ENCODE data around the gene ZBTB25. TPM values are rescaled to one million over a fixed set of nuclear protein-coding genes. Genes with fewer than 3 reads are reported as not detected.

ZBTB25 gene
- polyA plus RNA-seq, 3 donors: 2.6 to 4.0 (median 3.8) TPM

DNA sequence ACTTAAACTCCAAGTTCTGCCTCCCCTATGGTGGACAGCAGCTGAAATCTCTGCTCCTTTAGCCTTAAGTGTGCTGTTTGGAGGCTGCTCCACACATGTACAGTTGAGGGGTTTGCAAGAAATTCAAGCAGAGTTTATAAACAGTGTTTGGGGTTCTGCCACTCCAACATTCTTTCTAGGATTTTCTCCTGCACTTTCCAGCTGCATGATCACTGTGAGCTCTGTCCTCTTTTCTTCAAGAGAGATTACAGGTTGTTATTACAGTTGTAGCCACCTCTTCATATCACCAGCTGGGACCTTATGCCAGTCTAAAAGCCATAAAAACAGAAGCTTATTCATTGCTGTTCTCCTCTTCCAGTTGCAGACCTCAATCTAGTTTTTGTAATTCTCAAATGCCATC lies 8.4 kb downstream of the ZBTB25 start:
- H3K27ac ChIP-seq (ENCODE audit: low read depth, low read length): no peak overlapping the region

DNA sequence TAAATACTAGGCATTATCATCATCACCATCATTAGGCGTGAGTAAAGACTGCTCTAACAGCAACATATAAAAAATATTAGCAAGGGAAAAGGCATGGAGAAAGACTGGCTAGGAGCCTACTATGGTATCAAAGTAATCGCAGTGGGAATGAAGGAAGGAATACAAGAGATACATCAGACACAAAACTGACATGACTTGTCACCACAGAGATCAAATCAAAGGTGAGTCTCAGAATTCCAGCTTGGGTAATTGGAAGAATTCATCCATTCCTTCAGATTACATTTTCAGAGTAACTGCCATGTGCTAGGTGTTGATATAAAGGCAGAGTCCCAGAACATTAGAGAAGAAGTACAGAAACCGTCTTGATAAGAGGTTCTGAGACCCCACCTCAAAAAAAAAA lies 10.2 kb downstream of the ZBTB25 start:
- no peak overlapping the region for H3K27ac ChIP-seq (ENCODE audit: low read depth, low read length)
- 88 to 96% (median 92%) methylated on average over 3 of the region's 3 CpGs for WGBS, 3 donors

DNA sequence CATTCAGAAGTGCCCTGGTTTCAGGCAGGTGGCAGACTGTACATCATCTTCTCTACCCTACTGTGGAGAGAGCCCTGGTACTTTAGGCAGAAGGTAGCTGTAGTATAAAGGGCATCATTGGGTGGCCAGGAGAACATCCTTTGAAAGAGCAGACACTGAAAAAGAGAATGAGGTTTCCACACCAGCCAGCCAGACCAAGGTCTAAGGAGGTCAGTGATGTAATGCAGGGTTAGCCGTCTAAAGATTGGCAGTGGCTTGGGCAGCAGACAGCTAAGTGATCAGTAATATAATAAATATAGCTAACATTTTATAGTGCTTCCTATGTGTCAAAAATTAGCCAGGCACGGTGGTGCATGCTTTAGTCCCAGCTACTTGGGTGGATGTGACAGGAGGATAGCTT lies 12.0 kb downstream of the ZBTB25 start:
- 76 to 88% (median 81%) methylated on average over 2 of the region's 2 CpGs for WGBS, 3 donors
- no peak overlapping the region for H3K27ac ChIP-seq (ENCODE audit: low read depth, low read length)

DNA sequence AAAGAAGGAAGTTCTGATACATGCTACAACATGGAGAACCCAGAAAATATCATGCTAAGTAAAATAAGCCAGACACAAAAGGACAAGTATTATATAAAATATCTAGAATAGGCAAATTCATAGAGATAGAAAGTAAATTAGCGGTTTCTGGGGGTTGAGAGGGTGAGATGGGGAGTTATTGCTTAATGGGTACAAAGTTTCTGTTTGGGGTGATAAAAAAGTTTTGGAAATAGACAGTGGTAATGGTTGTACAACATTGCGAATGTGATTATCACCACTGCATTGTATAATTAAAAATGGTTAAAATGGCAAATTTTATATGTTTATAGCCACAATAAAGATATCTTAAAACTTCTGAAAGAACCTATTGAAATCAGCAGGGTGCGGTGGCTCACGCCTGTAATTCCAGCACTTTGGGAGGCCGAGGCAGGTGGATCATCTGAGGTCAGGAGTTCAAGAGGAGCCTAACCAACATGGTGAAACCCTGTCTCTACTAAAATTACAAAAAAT lies 15.0 kb downstream of the ZBTB25 start:
- H3K27ac ChIP-seq (ENCODE audit: low read depth, low read length): no peak overlapping the region
- 80 to 100% (median 90%) methylated on average over 5 of the region's 5 CpGs for WGBS, 3 donors

DNA sequence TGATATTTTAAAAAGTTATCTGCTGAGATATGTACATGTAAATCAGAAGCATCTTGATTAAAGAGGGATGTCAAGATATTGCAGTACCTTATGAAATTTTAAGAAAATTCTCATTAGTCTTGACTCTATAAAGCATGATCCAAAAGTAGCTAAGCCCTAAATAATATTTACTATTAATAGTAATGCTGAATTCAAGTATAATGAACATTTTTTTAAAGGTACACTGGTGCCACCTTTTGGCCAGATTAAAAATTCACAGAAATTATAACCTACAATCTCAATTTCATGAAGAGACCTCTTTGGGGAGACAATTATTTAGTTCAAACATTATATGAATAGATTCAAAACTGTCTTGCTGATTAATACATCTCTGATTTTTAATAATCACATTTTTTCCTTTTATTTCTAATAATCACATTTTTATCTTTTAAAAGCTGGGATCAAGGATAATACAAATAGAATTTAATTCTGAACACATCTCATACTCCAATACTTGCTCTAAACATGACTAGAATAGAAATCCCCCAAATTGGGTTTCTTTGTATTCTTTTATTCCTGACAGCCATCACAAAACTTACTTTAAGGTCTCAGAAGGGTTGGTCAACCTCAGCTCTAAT lies 24.9 kb downstream of the ZBTB25 start:
- H3K27ac ChIP-seq (ENCODE audit: low read depth, low read length): no peak overlapping the region

DNA sequence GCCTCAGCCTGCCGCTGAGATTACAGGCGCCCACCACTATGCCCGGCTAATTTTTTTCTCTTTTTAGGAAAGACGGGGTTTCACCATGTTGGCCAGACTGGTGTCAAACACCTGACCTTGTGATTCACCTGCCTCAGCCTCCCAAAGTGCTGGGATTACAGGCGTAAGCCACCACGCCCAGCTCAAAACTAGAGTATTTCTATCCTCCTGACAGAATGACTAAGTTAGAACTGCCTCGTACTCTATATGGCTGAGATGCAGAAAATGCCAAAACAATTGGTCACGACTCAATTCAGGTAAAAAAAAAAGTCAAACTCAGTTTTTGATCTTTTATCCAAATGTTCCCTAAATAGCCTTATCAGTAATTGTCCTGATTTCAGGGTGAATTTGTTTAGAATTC lies 27.2 kb downstream of the ZBTB25 start:
- WGBS, 3 donors: 89 to 95% (median 93%) methylated on average over 7 to 8 of the region's 8 CpGs
- no peak overlapping the region for H3K27ac ChIP-seq (ENCODE audit: low read depth, low read length)

DNA sequence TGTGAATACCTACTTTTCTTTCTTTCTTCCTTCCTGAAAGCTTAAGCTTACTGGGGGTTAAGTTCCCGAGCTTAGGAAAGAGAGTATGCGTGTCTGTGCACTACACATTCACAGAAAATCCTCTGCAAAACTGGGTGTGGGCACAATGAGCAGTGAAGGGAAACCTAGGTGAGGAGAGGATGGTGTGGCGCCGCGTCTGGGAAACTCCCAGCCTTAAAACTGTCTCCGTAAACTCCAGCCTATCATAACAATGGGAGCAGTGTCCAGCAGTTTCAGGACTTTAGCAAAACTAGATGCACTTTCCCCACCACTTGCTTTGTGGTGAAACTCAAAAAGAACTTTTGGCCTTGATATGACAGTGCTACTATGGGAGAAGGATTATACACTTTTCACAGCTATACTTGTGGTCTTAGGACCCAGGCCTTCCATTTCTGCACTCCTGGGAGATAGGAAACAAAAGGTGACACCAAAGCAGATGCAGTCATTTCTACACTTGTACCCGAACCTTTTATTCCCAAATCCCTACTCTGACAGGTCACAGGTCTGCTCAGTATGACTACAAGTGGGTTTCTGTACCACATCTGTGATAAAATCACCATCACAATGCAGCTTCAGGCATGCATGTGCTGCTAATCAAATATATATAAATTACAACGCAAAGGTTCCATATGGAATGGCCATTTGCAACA lies 27.9 kb downstream of the ZBTB25 start:
- WGBS, 3 donors: 92 to 94% (median 93%) methylated on average over 8 of the region's 8 CpGs

DNA sequence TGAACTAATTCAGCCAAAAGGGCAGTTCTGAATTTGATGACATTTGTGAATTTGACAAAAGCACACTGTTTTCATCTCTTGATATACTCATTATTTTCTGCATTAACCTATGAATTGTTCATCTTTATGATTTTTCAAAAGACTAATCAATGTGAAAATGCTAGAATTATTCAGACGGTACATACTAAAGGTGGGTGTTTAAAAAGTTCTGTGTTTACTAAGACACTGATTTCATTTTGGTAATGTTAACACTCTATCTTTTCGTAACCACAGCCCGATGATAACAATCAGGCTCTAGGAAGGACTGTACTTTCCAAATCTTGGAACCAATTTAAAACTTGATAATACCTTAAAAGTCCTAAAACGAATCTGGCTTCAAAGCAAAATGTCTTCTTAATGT lies 28.9 kb downstream of the ZBTB25 start:
- WGBS, 3 donors: 65 to 90% (median 80%) methylated on average over 4 of the region's 4 CpGs
- no peak overlapping the region for H3K27ac ChIP-seq (ENCODE audit: low read depth, low read length)

More for the DNA sequence above, 27.9 kb downstream of the ZBTB25 start:
- H3K27ac ChIP-seq (ENCODE audit: low read depth, low read length): no peak overlapping the region

DNA sequence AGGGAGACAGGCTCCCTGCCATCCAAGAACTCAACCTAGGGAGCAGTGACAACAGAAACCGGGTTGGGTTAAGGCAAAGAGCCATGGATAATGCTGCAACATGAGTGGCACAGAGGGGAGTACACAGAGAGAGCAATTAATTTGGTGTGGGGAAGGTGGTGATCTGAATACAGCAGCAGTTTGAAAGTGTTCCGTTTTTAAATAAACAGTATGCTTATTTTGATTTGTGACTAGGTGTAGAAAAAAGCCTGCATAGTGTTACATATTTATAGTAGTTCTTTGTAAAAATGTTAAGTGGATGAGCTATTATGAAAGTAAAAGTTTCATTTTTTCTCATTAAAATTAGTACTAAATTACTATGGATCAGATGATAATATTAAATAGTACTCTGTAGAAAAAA lies 29.6 kb downstream of the ZBTB25 start:
- 74 to 83% (median 75%) methylated on average over 2 of the region's 2 CpGs for WGBS, 3 donors

DNA sequence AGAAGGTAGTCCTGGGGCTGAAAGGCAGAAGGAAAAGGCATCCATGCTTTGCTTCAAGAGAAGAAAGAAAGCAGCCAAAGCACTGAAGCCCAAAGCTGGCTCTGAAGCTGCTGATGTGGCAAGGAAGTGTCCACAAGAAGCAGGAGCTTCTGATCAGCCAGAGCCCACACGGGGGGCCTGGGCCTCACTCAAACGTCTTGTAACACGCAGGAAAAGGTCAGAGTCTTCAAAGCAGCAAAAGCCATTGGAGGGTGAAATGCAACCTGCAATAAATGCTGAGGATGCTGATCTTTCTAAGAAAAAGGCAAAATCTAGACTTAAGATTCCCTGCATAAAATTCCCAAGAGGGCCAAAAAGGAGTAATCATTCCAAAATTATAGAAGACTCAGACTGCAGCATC lies 35.2 kb downstream of the ZBTB25 start:
- WGBS, 3 donors: 72 to 88% (median 74%) methylated on average over 3 of the region's 3 CpGs
- no peak overlapping the region for H3K27ac ChIP-seq (ENCODE audit: low read depth, low read length)

More for the DNA sequence above, 29.6 kb downstream of the ZBTB25 start:
- no peak overlapping the region for H3K27ac ChIP-seq (ENCODE audit: low read depth, low read length)

DNA sequence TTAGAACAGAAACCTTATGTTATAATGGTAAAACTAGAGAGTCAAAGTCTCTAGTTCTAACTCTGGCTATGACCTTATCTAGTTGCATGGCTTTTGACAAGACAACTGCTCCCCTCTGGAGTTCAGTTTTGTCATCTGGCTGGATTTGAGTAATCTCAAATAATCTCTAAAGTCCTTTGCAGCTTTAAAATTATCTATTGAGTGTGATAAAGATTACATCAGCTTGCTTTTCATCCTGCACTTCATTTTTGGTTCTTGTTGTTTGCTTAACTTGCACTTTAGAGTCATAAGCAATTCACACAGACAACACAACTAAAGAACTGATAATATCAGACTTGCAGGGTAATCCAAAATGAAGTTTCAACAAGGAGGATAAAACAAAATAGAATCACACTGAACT lies 36.1 kb downstream of the ZBTB25 start:
- H3K27ac ChIP-seq (ENCODE audit: low read depth, low read length): no peak overlapping the region

DNA sequence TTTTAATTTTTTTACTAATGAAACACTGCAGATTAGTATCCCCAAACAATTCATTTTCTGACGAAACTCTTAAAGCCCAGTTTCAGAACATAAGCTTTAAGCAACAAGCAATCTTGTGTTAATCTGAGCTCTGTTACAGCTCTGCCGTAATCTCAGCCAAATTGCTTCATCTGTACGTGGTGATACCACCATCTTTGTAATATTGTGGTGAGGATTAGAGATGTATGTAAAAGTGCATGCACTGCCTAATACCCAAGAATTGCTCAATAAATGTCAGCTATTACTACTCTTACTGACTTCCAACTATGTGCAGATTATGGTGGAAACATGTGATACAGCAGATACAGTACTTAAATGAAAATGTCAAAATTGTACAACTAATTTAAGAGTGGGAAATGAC lies 36.5 kb downstream of the ZBTB25 start:
- 63 to 86% (median 64%) methylated on average over 3 of the region's 3 CpGs for WGBS, 3 donors
- no peak overlapping the region for H3K27ac ChIP-seq (ENCODE audit: low read depth, low read length)

DNA sequence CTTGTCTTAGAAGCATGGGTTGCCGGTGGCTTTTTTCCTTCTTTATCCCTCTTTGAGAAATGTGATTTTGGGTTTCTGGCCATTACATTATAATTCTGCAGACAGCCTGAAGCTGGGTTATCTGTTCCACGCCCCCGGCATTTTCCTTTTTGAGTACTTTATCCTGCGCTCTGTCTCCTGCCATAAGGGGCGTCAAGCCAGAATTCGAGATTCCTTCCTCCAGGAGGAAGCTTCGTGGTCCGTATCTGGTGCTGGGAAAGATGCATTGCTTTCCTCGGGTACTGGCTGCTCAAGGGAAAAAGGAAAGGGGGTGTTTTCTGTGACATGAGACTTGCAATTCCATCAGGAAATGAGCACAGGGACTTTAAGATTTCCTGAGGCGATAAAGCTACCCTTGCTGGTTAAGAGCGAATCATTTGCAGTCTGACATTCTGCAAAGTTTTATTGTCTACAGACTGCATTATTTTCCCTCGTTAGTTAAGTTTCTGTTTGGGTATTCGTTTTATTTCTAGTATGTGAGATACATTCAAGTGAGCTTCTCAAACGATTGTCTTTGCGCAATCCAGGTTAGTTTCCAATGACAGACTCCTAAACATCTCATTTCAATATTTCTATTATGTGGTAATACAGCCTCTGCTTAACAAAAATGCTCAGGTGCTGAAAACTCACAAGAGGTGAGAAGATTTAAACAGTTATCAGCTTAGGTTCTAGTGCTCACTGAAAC lies 37.6 kb downstream of the ZBTB25 start:
- no peak overlapping the region for H3K27ac ChIP-seq (ENCODE audit: low read depth, low read length)
- WGBS, 3 donors: 8 to 9% (median 8%) methylated on average over 15 of the region's 15 CpGs

DNA sequence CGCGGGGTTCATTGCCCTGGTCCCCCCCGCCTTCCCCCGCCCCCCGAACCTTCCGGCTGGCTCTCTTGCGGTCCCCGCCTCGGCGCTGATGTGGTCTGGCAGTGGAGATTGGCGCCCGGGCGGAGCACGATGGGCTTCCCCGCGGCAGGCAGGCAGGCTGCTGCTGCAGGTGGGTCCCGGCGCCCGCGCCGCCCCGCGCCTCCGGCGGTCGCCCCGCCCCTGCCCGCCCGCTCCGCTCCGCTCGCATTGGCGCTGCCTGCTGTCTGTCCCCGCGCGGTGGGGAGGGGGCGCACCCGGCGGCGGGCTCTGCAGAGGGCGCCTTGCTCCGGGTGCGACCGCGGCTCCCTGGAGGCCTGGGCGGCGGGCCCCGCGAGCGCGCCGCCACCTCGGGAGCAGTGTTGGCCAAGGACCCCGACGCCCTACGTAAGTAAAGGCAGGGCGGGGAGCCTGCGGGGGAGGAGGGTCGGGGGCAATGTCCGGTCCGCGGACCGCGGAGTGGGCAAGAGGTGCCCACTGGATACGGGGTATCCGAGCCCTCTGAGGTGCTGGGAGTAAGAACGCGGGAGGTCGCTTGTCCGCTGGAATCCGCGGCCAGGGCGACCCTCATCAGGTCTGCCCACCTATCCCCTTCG lies 38.3 kb downstream of the ZBTB25 start, which contains the start of gene AKAP5:
Gene AKAP5, plus strand, starts transcription at position 309 of the 632 bp plus-strand sequence. CDS start 2,896 bp downstream, outside the sequence.
- H3K27ac ChIP-seq (ENCODE audit: low read depth, low read length): no peak within 1 kb of the TSS
- WGBS, 3 donors: 0 to 1% (median 0%) methylated on average over 61 to 74 of the region's 74 CpGs

DNA sequence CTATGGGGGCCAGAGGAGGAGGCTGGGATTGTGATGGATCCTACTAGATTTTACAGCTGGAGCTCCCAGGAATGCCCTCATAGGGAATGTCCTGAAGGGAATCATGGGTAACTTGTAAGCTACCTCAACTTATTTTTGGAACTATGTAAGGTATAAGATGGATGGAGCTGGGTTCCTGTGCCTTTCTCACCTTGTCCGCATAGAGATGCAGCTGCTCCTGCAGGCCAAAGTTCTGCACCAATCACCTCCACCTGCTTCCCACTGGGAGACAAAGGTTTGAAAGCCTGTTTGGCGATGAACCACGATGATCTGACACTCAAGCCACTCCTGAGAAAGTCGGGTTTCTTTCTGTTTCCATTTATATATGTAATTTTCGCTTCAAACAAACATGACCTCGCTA lies 39.0 kb downstream of the ZBTB25 start:
- 14 to 25% (median 21%) methylated on average over 6 of the region's 6 CpGs for WGBS, 3 donors

DNA sequence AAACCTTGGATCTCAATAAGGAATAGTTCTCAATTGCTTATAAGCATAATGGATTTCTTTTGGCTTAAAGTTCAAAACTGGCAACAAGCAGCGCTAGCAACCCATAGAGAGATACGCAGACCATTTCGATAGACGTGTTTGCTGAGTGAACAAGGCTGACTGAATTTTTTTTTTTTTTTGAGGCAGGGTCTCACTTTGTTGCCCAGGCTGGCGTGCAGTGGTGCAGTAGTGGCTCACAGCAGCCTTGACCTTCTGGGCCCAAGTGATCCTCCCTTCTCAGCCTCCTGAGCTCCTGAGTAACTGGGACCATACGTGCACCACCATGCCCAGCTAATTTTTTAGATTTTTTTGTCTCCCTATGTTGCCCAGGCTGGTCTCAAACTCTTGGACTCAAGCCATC lies 39.8 kb downstream of the ZBTB25 start:
- 89 to 96% (median 96%) methylated on average over 6 of the region's 6 CpGs for WGBS, 3 donors
- no peak overlapping the region for H3K27ac ChIP-seq (ENCODE audit: low read depth, low read length)

More for the DNA sequence above, 39.0 kb downstream of the ZBTB25 start:
- H3K27ac ChIP-seq (ENCODE audit: low read depth, low read length): no peak overlapping the region

DNA sequence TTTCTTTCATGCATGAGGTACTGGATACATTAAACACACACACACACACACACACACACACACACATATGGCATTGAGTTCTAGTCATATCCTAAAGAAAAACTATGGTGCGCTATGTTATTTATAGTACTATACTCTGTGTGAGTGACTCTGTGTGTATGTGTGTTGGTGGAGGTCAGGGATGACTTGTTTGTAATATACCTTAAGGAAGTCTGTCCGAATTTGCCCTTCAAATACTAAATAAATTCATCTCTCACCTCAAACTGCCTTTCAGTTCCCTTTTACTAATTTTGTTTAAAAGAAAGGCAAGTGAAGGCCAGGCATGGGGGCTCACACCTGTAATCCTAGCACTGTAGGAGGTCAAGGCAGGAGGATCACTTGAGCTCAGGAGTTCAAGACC lies 40.4 kb downstream of the ZBTB25 start:
- H3K27ac ChIP-seq (ENCODE audit: low read depth, low read length): no peak overlapping the region
- WGBS, 3 donors: 88 to 96% (median 92%) methylated on average over 2 of the region's 2 CpGs

DNA sequence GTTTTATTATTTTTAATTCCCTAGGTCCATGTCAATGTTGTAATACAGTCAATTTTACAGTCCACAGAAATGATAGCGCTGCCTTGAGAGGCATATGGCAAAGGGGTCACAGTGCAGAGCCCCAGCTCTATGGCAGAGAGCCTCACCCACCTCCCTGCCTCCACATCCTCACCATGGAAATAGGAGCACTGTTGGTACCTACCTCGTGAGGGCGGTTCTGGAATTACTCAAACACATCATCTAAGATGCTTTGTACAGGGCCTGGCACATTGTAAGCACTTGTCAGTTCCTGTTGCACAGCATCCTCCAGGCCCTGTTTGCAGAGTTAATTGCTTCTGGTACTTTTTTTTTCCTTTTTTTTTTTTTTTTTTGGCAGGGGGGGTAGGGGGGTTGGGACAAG lies 42.4 kb downstream of the ZBTB25 start:
- no peak overlapping the region for H3K27ac ChIP-seq (ENCODE audit: low read depth, low read length)
- 89 to 97% (median 91%) methylated on average over 3 of the region's 3 CpGs for WGBS, 3 donors

All from adipose tissue (tissue), 3 donors.